HG03135 (cell line): ENCODE measurements around the gene ISG15.
"Not testable (repeated sequence)": the region's sequence is repeated elsewhere in the genome, so short reads cannot be mapped to it uniquely, and the experiment has no call there.

Source experiments
- ATAC-seq: cut with Tn5 transposase; IDR thresholded peaks from one replicate; pipeline ENCODE4 v1.9.1; 2021; ENCODE audit warnings: mild to moderate bottlenecking, moderate library complexity; ENCODE audit not compliant: unreplicated experiment

The ISG15 gene

GRCh38 chr1:1024771-1025699 is 11.7 kb downstream of the ISG15 start:
- ATAC-seq = no peak

- no peak for ATAC-seq
Observed at GRCh38 chr1:1025730-1026129, 12.4 kb downstream of the ISG15 start.

GRCh38 chr1:1026599-1027413 is 13.5 kb downstream of the ISG15 start:
- no peak for ATAC-seq

- no peak for ATAC-seq
Observed at GRCh38 chr1:1027791-1028190, 14.5 kb downstream of the ISG15 start.

GRCh38 chr1:1030867-1031658 is 17.8 kb downstream of the ISG15 start:
- not testable (repeated sequence) for ATAC-seq

GRCh38 chr1:1031659-1032235 is 18.4 kb downstream of the ISG15 start:
- no peak for ATAC-seq

- peak; percentile 14 for ATAC-seq
Observed at GRCh38 chr1:1032424-1032823, 19.1 kb downstream of the ISG15 start.

- peak; percentile 81 for ATAC-seq
Observed at GRCh38 chr1:1033009-1033587, 19.8 kb downstream of the ISG15 start.

GRCh38 chr1:1033731-1034438 is 20.6 kb downstream of the ISG15 start:
- ATAC-seq = no peak

DNA sequence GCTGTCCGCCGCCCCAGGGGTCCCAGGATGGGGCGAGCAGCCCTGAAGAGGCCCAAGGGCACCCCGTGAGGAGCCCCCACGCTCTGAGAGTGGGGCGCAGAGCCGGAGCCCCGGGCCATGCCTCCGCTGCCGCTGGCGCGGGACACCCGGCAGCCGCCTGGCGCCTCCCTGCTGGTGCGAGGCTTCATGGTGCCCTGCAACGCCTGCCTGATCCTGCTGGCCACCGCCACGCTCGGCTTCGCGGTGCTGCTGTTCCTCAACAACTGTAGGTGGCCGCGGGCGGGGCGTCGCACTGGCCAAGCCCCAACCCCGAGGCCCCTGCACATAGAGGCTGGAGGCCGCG is 21.1 kb downstream of the ISG15 start:
- ATAC-seq = no peak

DNA sequence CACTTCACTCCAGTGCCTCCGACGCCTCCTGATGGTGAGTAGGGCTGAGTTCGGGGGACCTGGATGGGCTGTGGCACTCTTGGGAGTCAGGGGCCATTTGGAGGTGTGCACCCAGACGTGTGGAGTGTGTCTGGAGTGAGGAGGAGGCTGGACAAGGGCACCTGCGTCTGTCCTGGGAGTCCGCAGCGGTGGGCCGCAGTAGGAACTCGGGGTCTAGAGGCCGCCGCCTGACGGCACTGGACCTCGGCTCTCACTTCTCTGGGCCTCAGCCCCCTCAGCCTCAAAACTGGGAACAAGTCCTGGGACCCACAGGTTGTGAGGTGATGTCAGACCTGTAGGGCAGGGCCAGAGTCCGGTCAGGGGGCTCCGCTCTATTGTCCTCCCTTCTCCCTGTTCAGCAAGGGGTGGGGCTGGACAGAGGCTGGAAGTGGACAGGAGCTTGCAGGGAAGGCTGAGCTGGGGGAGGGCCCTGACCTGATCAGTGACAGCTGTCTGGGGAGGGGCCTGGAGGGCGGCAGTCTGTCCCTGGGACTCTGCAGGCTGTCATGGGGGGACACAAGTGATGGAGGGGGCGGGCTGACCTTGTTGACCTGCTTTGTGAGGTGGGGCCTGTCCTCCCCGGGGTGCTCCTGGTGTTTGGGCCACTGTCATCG is 22.1 kb downstream of the ISG15 start:
- ATAC-seq = no peak

DNA sequence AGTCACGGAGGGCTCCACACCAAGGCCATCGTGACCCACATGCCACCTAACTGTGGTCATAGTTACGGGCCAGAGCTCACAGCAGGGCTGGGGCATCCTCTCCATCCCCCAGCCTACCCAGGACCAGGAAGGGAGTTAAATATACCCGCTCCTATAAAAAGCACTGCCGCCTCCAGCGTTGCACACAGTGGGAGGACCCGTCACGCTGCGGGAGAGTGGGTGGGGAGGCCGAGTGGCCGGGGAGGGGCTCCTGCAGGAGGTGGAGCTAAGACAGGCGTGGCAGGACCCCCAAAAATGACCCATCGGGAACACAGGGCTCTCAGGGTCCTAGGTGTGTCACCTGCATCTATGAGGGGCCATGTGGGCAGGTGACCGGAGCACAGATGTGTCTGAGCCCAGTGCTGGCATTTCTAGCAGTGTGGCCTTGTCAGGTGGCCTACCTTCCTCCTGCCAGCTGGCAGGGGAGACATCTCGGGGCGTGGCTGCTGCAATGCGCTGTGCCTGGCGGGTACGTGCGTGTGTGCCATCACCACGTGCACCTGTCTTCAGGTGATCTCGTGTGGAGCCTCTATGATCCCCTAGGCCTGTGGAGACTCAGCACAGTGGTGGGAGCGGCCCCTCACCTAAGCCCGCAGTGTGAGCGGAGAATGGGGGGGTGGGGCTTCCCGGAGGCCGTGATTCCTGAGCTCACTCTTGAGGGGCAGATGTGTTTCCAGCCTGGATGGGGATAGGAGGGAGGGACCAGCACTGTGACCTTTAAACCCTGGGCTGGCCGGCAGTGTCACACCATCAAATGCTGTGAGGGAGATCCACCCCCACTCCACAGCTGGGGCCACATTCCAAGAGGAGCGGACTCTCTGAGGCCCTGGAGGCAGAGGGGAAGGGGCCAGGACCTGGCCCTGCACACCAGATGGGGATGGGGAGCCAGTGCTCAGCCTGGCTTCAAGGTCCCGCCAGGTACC is 24.4 kb downstream of the ISG15 start:
- no peak for ATAC-seq

DNA sequence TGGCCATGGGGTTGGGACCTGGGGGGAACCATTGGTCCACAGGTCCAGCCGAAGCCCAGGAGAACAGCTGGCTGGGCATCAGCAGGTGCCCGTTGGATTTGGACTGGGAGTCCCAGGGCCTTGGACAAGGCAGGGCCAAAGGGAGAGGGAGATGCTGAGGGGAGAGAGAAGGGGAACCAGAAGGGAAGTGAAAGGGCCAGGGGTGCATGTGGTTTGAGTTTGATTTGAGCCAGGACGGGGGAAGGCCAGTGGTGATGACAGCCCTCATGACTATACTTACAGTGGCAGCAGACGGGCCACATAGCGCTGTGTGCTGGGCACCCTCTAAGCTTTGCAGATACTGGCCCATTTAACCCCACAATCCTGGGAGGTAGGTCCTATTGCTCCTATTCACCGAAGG is 25.4 kb downstream of the ISG15 start:
- peak; percentile 46 for ATAC-seq

DNA sequence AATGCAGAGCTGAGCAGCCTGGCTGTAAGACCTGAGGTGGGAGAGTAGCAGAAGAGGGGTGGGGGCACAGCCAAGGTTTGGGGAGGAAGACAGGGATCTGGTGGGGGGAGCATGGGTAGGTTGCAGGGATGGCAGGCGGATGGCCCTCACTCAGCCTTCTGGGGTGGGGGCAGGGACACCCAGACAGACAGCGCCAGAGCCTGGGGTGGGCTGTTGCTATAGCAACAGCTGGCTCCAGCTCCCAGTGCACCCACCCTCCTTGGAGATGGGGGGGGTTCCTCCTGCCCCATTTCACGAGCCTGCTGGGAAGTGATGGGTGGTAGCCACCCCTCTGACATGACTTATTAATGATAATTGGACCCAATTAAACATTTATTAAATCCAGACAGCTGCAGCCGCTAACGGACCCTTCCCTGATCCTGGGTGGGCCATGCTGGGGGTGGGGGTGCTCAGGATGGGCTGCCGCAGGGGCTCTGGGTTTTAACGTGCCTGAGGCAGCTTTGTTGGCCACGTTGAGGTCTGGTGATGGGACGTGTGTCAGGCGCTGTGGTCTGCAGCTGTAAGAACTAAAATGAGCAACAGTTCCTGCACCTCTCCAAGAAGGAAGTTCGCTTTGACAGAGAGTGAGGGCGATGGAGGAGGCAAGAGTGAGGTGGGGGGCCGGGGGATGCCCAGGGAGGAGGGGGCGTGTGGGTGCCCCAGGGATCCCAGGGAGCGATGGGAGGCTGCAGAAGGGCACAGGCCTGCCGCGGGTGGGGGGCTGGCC is 26.0 kb downstream of the ISG15 start:
- ATAC-seq = no peak

DNA sequence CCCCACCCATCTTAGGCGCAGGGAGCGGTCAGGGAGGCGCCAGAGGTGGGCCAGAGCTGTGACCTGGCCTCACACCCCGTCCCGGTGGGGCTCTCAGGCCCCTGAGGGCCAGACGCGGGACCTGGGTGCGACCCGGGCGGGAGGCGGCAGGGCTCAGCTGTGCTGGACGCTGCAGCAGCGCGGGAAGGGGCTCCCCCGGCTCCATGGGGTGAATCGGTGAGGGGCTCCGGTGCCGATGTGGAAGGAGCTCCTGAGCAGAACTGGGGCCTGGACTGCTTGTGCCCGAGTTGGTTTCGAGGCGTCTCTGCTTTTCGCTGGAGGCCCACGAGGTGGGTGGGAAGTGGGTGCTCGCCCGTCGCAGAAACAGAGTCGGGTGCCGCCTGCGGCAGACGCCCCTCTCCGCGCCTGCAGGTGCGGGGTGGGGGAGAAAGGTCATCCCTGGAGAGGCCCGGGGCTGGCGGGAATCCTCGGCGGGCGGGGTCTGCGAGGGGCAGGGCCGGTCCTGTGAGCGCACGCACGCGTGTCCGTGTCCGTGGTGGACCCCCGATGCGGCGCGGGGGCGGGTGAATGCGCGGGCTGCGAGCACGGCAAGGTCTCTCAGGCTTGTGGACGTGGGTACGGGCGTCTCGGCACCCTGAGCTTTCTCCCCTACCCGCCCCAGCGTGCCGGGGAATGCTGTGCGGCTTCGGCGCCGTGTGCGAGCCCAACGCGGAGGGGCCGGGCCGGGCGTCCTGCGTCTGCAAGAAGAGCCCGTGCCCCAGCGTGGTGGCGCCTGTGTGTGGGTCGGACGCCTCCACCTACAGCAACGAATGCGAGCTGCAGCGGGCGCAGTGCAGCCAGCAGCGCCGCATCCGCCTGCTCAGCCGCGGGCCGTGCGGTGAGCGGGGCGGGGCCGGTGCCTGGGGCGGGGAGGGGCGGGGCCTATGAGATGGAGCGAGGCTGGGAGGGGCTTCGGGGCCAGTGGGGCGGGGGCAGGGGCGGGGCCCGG is 27.0 kb downstream of the ISG15 start:
- ATAC-seq = no peak

GRCh38 chr1:1041092-1041523 is 27.8 kb downstream of the ISG15 start:
- ATAC-seq = no peak
